Chondrocyte (in vitro differentiated cells): ENCODE measurements around the gene JAK3. TPM values are rescaled to one million over a fixed set of nuclear protein-coding genes. Genes with fewer than 3 reads are reported as not detected.

Experiments
- DNase-seq: peaks from one replicate; pipeline ENCODE4 v3.0.0; 2021; ENCODE audit warnings: mixed read lengths, low spot score
- H3K27ac Mint-ChIP-seq: one replicate; pipeline ENCODE4 v1.8.0; 2021; ENCODE audit warnings: mild to moderate bottlenecking, moderate library complexity, mixed read lengths; ENCODE audit not compliant: unreplicated experiment
- H3K27me3 Mint-ChIP-seq: 2 replicates; pipeline ENCODE4 v1.8.0; 2021; ENCODE audit warnings: low read depth, mixed read lengths
- H3K36me3 Mint-ChIP-seq: 2 replicates; pipeline ENCODE4 v1.8.0; 2021; ENCODE audit warnings: low read depth, mixed read lengths
- H3K4me1 Mint-ChIP-seq: 2 replicates; pipeline ENCODE4 v1.8.0; 2021; ENCODE audit warnings: low read depth, mild to moderate bottlenecking, mixed read lengths
- H3K4me3 Mint-ChIP-seq: one replicate; pipeline ENCODE4 v1.8.0; 2021; ENCODE audit warnings: mild to moderate bottlenecking, moderate library complexity, mixed read lengths; ENCODE audit not compliant: unreplicated experiment
- H3K9me3 Mint-ChIP-seq: 2 replicates; pipeline ENCODE4 v1.8.0; 2021; ENCODE audit warnings: low read depth, mixed read lengths
- total RNA-seq: library from RNA; stranded (reverse); gene quantifications from 3 replicates; pipeline ENCODE4 v1.2.1, GENCODE V29; 2021
- TF ChIP-seq, protein P1 (sequence below): fragments of 200-600 bp; sonication (generic); IDR thresholded peaks from 2 replicates; pipeline ENCODE4 v1.5.0; 2021; ENCODE audit warnings: antibody characterized with exemption, mild to moderate bottlenecking, moderate library complexity

JAK3 gene
- total RNA-seq, 1 donor from 2014 or later: 7.7 TPM

DNA sequence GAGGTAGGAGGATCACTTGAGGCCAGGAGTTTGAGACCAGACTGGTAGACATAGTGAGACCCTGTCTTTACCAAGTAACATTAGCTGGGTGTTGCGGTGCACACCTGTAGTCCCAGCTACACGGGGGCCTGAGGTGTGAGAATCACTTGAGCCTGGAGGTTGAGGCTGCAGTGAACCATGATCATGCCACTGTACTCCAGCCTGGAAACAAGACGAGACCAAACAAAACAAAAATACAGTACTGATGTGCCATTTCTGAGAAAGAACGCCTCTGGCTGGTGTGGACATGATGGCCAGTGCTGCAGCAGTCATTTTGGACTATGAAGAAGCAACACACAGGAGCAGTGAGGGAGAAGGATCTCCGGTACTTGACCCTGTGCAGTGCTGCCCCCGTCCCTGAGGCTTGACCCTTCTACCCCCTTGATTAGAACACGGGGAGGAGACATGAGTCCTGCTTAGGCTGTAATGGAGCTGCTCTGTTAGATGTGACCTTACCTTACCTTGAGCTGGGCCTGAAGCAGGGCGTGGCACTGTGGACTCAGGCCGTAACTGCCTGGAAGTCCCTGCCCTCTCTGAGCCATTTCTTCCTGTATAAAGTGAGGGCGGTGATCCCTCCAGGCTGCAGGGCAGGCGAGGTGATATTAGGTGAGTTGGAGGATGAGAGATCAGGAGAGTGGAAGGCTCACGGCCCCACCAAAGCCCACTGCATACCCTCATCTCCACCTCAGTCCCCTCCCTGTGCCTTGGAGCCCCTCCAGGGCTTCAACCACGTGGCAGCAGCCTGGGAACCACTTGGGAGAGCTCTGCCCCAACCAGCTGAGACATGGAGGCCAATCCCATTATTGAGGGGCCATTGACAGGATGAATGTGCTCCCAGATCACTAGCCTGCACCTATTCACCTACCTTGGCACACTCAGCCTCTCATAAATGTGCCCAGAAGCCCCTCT is 17.9 kb upstream of the JAK3 start:
- Mint-ChIP-seq H3K36me3 (peaks cover 18% of the 10 kb centered on the region), H3K27me3 (peaks cover 12% of the 10 kb centered on the region)

DNA sequence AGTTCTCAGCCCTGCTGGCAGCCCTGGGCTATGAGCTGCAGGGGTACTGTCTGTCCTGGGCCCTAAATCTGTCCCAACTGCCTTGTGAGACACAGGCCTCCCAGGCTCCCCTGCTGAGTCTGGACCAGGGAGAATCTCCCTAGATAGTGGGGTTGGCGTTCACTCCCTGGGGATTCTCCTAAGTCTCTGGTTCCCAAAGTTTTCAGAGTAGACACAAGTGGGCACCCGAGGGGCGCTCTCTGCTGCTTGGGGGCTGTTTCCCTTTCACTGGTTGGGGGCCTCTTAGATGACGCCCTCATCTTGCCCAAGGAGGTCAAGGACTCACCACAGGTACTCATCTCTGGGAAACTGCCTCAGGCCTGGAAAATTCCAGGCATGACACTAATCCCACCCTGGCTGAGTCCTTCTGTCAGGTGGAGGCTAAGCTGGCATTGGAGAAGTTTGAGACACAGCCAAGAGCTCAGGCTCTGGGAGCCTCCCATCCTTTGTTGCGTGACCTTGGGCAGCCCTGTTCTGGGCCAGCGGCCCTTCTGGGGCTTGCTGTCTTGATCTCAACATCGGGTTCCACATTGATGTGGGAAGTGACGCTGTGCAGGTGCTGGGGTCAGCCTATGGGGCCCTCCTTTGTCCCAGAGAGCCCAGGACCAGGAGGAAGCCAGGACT is 15.9 kb upstream of the JAK3 start:
- peaks cover 18% of the 10 kb centered on the region for H3K36me3 Mint-ChIP-seq
- DNase-seq: no peak

More for the DNA sequence above, 17.9 kb upstream of the JAK3 start:
- DNase-seq: no peak
- TF ChIP-seq, protein P1, sequence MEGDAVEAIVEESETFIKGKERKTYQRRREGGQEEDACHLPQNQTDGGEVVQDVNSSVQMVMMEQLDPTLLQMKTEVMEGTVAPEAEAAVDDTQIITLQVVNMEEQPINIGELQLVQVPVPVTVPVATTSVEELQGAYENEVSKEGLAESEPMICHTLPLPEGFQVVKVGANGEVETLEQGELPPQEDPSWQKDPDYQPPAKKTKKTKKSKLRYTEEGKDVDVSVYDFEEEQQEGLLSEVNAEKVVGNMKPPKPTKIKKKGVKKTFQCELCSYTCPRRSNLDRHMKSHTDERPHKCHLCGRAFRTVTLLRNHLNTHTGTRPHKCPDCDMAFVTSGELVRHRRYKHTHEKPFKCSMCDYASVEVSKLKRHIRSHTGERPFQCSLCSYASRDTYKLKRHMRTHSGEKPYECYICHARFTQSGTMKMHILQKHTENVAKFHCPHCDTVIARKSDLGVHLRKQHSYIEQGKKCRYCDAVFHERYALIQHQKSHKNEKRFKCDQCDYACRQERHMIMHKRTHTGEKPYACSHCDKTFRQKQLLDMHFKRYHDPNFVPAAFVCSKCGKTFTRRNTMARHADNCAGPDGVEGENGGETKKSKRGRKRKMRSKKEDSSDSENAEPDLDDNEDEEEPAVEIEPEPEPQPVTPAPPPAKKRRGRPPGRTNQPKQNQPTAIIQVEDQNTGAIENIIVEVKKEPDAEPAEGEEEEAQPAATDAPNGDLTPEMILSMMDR: no peak
- peak overlapping the region; percentile 41 for H3K27ac Mint-ChIP-seq
- no peaks in the 10 kb centered on the region for H3K9me3 Mint-ChIP-seq
- peaks cover 16% of the 10 kb centered on the region for H3K4me1 Mint-ChIP-seq
- no peak overlapping the region for H3K4me3 Mint-ChIP-seq

DNA sequence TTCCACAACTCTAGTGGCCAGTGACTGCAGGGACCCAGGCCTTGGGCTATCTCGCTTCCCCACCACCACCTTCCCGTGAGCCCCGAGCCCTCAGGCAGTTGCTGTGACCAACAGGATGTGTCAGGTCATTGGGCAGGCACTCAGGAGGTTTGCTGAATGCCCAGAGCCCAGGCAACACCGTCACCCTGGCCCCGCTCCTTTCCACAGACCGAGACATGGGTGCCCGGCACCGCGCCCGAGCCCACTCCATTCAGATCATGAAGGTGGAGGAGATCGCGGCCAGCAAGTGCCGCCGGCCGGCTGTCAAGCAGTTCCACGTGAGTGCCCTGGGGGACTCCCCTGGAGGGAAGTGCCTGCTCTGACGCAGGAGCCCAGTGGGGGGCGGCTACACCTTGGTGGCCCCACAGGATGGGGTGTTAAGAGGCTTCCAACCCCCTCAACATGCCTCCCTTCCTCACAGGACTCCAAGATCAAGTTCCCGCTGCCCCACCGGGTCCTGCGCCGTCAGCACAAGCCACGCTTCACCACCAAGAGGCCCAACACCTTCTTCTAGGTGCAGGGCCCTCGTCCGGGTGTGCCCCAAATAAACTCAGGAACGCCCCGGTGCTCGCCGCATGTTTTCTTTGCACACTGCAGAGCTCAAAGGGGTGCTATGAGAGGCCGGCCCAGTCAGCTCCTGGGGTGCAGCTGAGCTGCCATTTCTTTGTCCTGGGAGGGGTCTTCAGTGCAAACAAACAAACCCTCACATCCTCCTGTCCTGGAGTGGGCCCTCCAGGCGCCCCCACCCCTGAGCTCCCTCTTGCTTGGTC is 15.1 kb upstream of the JAK3 start:
- H3K27me3 Mint-ChIP-seq: no peaks in the 10 kb centered on the region
- H3K36me3 Mint-ChIP-seq: peaks cover 18% of the 10 kb centered on the region
- peak overlapping the region; percentile 12 for H3K27ac Mint-ChIP-seq
- H3K9me3 Mint-ChIP-seq: no peaks in the 10 kb centered on the region
- no peak for DNase-seq
- TF ChIP-seq, protein P1: no peak
- no peak overlapping the region for H3K4me3 Mint-ChIP-seq
- peaks cover 25% of the 10 kb centered on the region for H3K4me1 Mint-ChIP-seq

More for the DNA sequence above, 15.9 kb upstream of the JAK3 start:
- Mint-ChIP-seq H3K4me1 (peaks cover 25% of the 10 kb centered on the region), H3K27ac (peak overlapping the region; percentile 12), H3K4me3 (no peak overlapping the region), H3K27me3 (peaks cover under 1% of the 10 kb centered on the region), H3K9me3 (no peaks in the 10 kb centered on the region)
- TF ChIP-seq, protein P1: no peak

DNA sequence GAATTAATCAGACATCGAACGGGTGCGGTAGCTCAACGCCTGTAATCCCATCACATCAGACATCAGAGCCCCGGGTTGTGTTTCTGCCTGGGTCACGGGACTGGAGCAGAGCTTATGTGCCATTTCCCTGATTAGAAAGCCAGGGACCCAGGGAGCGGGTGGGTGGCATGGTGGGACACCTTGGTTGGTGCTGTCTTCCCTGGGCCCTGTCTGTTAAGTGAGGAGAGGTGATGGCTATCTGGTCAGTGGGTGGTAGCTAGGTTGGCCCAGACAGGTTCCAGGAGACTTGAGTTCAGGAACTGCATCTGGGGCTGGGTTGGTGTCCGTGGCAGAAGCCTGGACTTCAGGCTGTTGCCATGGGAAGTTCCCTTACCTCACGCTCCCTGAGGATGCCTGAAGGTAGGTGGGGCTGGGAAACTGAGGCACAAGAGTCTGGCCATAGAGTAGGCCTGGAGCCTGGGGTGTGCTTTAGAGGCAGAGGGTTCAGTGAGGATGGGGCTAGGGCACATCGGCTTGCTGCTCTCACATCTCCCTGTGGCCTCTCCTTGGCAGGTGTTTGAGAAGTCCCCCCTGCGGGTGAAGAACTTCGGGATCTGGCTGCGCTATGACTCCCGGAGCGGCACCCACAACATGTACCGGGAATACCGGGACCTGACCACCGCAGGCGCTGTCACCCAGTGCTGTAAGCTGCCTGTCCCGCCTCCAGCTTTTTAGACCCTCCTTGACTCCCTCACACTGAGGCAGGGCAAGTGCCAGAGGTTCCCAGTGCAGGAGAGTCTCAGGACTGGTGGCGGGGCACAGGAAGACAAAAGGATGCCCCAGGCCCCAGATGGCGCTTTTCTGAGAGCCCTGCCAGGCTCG is 14.0 kb upstream of the JAK3 start:
- peak overlapping the region; percentile 75 for H3K27ac Mint-ChIP-seq
- TF ChIP-seq, protein P1: no peak
- H3K36me3 Mint-ChIP-seq: peaks cover 18% of the 10 kb centered on the region
- H3K27me3 Mint-ChIP-seq: no peaks in the 10 kb centered on the region
- H3K9me3 Mint-ChIP-seq: no peaks in the 10 kb centered on the region
- H3K4me1 Mint-ChIP-seq: peaks cover 25% of the 10 kb centered on the region
- DNase-seq: no peak
- peak overlapping the region; percentile 79 for H3K4me3 Mint-ChIP-seq
